Loucy (cell line): ENCODE data around the gene PSEN1.

Experiments
- EZH2phosphoT487 ChIP-seq: fragments of 200-600 bp; IDR thresholded peaks from 2 replicates; pipeline ENCODE4 v1.6.1; 2018; ENCODE audit warnings: antibody characterized with exemption, mild to moderate bottlenecking, moderate library complexity, borderline replicate concordance
- TF ChIP-seq, protein P1 (sequence below): fragments of 200-600 bp; sonication (generic); conservative IDR thresholded peaks from 2 replicates; pipeline ENCODE4 v1.5.1; 2014; ENCODE audit warnings: mild to moderate bottlenecking, antibody characterized with exemption, low read length

DNA sequence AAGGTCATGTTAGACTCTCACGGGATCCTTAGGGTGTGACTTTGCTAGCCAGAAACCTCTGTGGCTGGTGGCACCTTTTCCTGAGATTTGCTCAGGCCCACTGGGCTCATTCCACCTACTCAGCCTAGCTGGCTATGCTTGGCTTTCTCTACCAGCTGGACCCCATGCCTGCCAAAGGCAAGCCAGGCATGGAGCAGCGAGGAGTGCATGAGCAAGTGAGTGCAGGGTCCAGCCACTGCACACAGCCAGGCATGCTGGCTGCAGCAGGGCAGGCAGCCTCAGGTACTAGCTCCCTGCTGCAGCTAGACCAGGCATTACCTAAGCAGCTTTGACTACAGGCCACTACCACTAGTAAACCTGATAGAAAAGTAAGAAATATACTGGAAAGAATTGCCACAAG, 71.3 kb downstream of the PSEN1 start:
- TF ChIP-seq EZH2phosphoT487 = no peak
- TF ChIP-seq, protein P1, sequence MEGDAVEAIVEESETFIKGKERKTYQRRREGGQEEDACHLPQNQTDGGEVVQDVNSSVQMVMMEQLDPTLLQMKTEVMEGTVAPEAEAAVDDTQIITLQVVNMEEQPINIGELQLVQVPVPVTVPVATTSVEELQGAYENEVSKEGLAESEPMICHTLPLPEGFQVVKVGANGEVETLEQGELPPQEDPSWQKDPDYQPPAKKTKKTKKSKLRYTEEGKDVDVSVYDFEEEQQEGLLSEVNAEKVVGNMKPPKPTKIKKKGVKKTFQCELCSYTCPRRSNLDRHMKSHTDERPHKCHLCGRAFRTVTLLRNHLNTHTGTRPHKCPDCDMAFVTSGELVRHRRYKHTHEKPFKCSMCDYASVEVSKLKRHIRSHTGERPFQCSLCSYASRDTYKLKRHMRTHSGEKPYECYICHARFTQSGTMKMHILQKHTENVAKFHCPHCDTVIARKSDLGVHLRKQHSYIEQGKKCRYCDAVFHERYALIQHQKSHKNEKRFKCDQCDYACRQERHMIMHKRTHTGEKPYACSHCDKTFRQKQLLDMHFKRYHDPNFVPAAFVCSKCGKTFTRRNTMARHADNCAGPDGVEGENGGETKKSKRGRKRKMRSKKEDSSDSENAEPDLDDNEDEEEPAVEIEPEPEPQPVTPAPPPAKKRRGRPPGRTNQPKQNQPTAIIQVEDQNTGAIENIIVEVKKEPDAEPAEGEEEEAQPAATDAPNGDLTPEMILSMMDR = no peak
